ENCODE results near the gene ADGRB3. TPM values are rescaled to one million over a fixed set of nuclear protein-coding genes. Genes with fewer than 3 reads are reported as not detected.

Gene ADGRB3
- total and polyA plus RNA-seq, 8 donors = 0.19 to 16.0 (median 0.61) TPM; not detected in 1

GRCh38 chr6:68760941-68761676, 126.0 kb downstream of the ADGRB3 start:
- H3K27me3 ChIP-seq = no peaks in the 10 kb centered on the region
- WGBS, 5 donors = 69 to 78% (median 76%) methylated on average over 8 of the region's 8 CpGs
- no peak for DNase-seq
- intact Hi-C loops (cut with DNase I; ENCODE audit: low total_unique reads) = no loop called here
- no peaks in the 10 kb centered on the region for H3K36me3 ChIP-seq
- no peaks in the 10 kb centered on the region for H3K9me3 ChIP-seq
- H3K4me1 ChIP-seq = no peaks in the 10 kb centered on the region
- H3K4me3 ChIP-seq = no peak overlapping the region
- no peak overlapping the region for H3K27ac ChIP-seq
- no peak for TF ChIP-seq POLR2AphosphoS5 (IDR thresholded peaks at IDR 0.05)
- no peak for TF ChIP-seq POLR2A (IDR thresholded peaks at IDR 0.05)
- TF ChIP-seq EP300 (IDR thresholded peaks at IDR 0.05) = no peak
- no peak for TF ChIP-seq CTCF (IDR thresholded peaks at IDR 0.05)

GRCh38 chr6:68761985-68762384, 126.9 kb downstream of the ADGRB3 start:
- Histone ChIP-seq H3K36me3 (no peaks in the 10 kb centered on the region), H3K27ac (no peak overlapping the region), H3K27me3 (no peaks in the 10 kb centered on the region), H3K4me3 (no peak overlapping the region), H3K9me3 (no peaks in the 10 kb centered on the region), H3K4me1 (no peaks in the 10 kb centered on the region)
- no peak for DNase-seq
- intact Hi-C loops (cut with DNase I; ENCODE audit: low total_unique reads) = no loop called here
- TF ChIP-seq CTCF (IDR thresholded peaks at IDR 0.05) (no peak), EP300 (IDR thresholded peaks at IDR 0.05) (no peak), POLR2A (IDR thresholded peaks at IDR 0.05) (no peak)
- WGBS, 5 donors = 55 to 78% (median 71%) methylated on average over 2 of the region's 2 CpGs

- Histone ChIP-seq H3K27ac (no peak overlapping the region), H3K4me3 (no peak overlapping the region), H3K36me3 (no peaks in the 10 kb centered on the region), H3K4me1 (no peaks in the 10 kb centered on the region), H3K9me3 (no peaks in the 10 kb centered on the region), H3K27me3 (no peaks in the 10 kb centered on the region)
- intact Hi-C loops (cut with DNase I; ENCODE audit: low total_unique reads) = no loop called here
- TF ChIP-seq POLR2AphosphoS5 (IDR thresholded peaks at IDR 0.05) (no peak), CTCF (IDR thresholded peaks at IDR 0.05) (no peak), EP300 (IDR thresholded peaks at IDR 0.05) (no peak), POLR2A (IDR thresholded peaks at IDR 0.05) (no peak)
- no peak for DNase-seq
Measured at GRCh38 chr6:68771426-68771825, 136.3 kb downstream of the ADGRB3 start.

- no peak for DNase-seq
- intact Hi-C loops (cut with DNase I; ENCODE audit: low total_unique reads) = no loop called here
- 51 to 78% (median 59%) methylated on average over 1 of the region's 1 CpG for WGBS, 5 donors
Measured at GRCh38 chr6:68774843-68775242, 139.8 kb downstream of the ADGRB3 start.

More at GRCh38 chr6:68774843-68775242, 139.8 kb downstream of the ADGRB3 start:
- no peak for TF ChIP-seq EP300 (IDR thresholded peaks at IDR 0.05)
- TF ChIP-seq POLR2A (IDR thresholded peaks at IDR 0.05) = no peak
- no peak for TF ChIP-seq POLR2AphosphoS5 (IDR thresholded peaks at IDR 0.05)
- no peak for TF ChIP-seq CTCF (IDR thresholded peaks at IDR 0.05)
- Histone ChIP-seq H3K27me3 (no peaks in the 10 kb centered on the region), H3K9me3 (no peaks in the 10 kb centered on the region), H3K36me3 (no peaks in the 10 kb centered on the region), H3K4me1 (peaks cover 0 to 3% (median 0%) of the 10 kb centered on the region in 4 donors), H3K4me3 (no peak overlapping the region), H3K27ac (no peak overlapping the region)
